ENCODE data around the gene POU2F3. TPM values are rescaled to one million over a fixed set of nuclear protein-coding genes. Genes with fewer than 3 reads are reported as not detected.
A peak's percentile ranks its signal among the peaks of the same experiment; 100 is the strongest.

The POU2F3 gene
- polyA plus RNA-seq, 3 donors, result 0.37 to 0.54 TPM; not detected in 1

GRCh38 chr11:120254788-120255518, 15.0 kb downstream of the POU2F3 start:
- Mint-ChIP-seq H3K27ac (no peak overlapping the region), H3K27me3 (ENCODE audit: low read depth in 3 of 3) (peaks cover 45 to 64% (median 52%) of the 10 kb centered on the region in 3 donors), H3K36me3 (no peaks in the 10 kb centered on the region), H3K4me1 (peaks cover 3% of the 10 kb centered on the region), H3K9me3 (peaks cover 0 to 2% (median 0%) of the 10 kb centered on the region in 7 donors), H3K4me3 (peak overlapping the region in 1 of 2 donors; percentile 69)
- Histone ChIP-seq H3K4me3 (replicated peaks in 1 of 3; ENCODE audit: low read depth in 2 of 3, low read length in 3 of 3) (no peak overlapping the region), H3K4me2 (replicated peaks; ENCODE audit: extremely low read depth, low read length, poor library complexity, severe bottlenecking) (no peak overlapping the region), H3K36me3 (replicated peaks in 1 of 2; ENCODE audit: control insufficient read depth in 1 of 2, insufficient read depth in 2 of 2, low read length in 2 of 2) (no peaks in the 10 kb centered on the region), H3K27me3 (ENCODE audit: control insufficient read depth in 2 of 2, insufficient read depth in 2 of 2, low read length in 2 of 2) (peaks cover 5 to 57% of the 10 kb centered on the region in 2 donors), H3K79me2 (ENCODE audit: insufficient read depth, low read length) (no peaks in the 10 kb centered on the region), H3K4me1 (ENCODE audit: control insufficient read depth in 1 of 2, insufficient read depth in 2 of 2, low read length in 2 of 2) (no peaks in the 10 kb centered on the region), H3K9me3 (replicated peaks in 1 of 2; ENCODE audit: control insufficient read depth in 1 of 2, insufficient read depth in 1 of 2, low read length in 2 of 2) (peaks cover 0 to 3% of the 10 kb centered on the region in 2 donors), H2AFZ (ENCODE audit: insufficient read depth, low read depth, low read length, poor library complexity, severe bottlenecking) (no peak overlapping the region), H3K27ac (ENCODE audit: low read depth in 1 of 2, low read length in 2 of 2) (no peak overlapping the region), H3K9ac (ENCODE audit: insufficient read depth, low read length, poor library complexity, severe bottlenecking) (no peak overlapping the region), H4K20me1 (ENCODE audit: insufficient read depth, low read length) (no peaks in the 10 kb centered on the region)
- intact Hi-C loops (cut with micrococcal nuclease), result no loop called here
- no peak for TF ChIP-seq CTCF (IDR thresholded peaks at IDR 0.05)
- 12% methylated on average over 10 of the region's 13 CpGs for WGBS (ENCODE audit: insufficient coverage)
- DNase-seq, result no peak

- H3K4me3 Mint-ChIP-seq, result peak overlapping the region in 1 of 2 donors; percentile 69
Measured at GRCh38 chr11:120255519-120255866, 15.6 kb downstream of the POU2F3 start.

More at GRCh38 chr11:120255519-120255866, 15.6 kb downstream of the POU2F3 start:
- Mint-ChIP-seq H3K4me1 (peaks cover 3% of the 10 kb centered on the region), H3K27ac (no peak overlapping the region), H3K36me3 (no peaks in the 10 kb centered on the region), H3K27me3 (ENCODE audit: low read depth in 3 of 3) (peaks cover 46 to 63% (median 51%) of the 10 kb centered on the region in 3 donors), H3K9me3 (peaks cover 0 to 2% (median 0%) of the 10 kb centered on the region in 7 donors)
- WGBS (ENCODE audit: insufficient coverage), result 24% methylated on average over 4 of the region's 9 CpGs
- no peak for TF ChIP-seq CTCF (IDR thresholded peaks at IDR 0.05)
- Histone ChIP-seq H2AFZ (ENCODE audit: insufficient read depth, low read depth, low read length, poor library complexity, severe bottlenecking) (no peak overlapping the region), H3K27me3 (ENCODE audit: control insufficient read depth in 2 of 2, insufficient read depth in 2 of 2, low read length in 2 of 2) (peaks cover 5 to 56% of the 10 kb centered on the region in 2 donors), H3K4me3 (replicated peaks in 1 of 3; ENCODE audit: low read depth in 2 of 3, low read length in 3 of 3) (no peak overlapping the region), H3K4me1 (ENCODE audit: control insufficient read depth in 1 of 2, insufficient read depth in 2 of 2, low read length in 2 of 2) (no peaks in the 10 kb centered on the region), H4K20me1 (ENCODE audit: insufficient read depth, low read length) (no peaks in the 10 kb centered on the region), H3K4me2 (replicated peaks; ENCODE audit: extremely low read depth, low read length, poor library complexity, severe bottlenecking) (no peak overlapping the region), H3K79me2 (ENCODE audit: insufficient read depth, low read length) (no peaks in the 10 kb centered on the region), H3K27ac (ENCODE audit: low read depth in 1 of 2, low read length in 2 of 2) (no peak overlapping the region), H3K9me3 (replicated peaks in 1 of 2; ENCODE audit: control insufficient read depth in 1 of 2, insufficient read depth in 1 of 2, low read length in 2 of 2) (peaks cover 0 to 3% of the 10 kb centered on the region in 2 donors), H3K9ac (ENCODE audit: insufficient read depth, low read length, poor library complexity, severe bottlenecking) (no peak overlapping the region), H3K36me3 (replicated peaks in 1 of 2; ENCODE audit: control insufficient read depth in 1 of 2, insufficient read depth in 2 of 2, low read length in 2 of 2) (no peaks in the 10 kb centered on the region)
- intact Hi-C loops (cut with micrococcal nuclease), result no loop called here
- no peak for DNase-seq

Data from CD14-positive monocyte (primary cell).